C4-2B (cell line): Measurements from ENCODE around the gene SCNN1G.

Experiments
- ZFX ChIP-seq: fragments of 450-650 bp; IDR thresholded peaks from 2 replicates; pipeline ENCODE4 v1.6.1; 2017
- TF ChIP-seq, protein P1 (sequence below): fragments of 450-650 bp; conservative IDR thresholded peaks from 2 replicates; pipeline ENCODE4 v1.5.1; 2017; ENCODE audit warnings: mild to moderate bottlenecking

DNA sequence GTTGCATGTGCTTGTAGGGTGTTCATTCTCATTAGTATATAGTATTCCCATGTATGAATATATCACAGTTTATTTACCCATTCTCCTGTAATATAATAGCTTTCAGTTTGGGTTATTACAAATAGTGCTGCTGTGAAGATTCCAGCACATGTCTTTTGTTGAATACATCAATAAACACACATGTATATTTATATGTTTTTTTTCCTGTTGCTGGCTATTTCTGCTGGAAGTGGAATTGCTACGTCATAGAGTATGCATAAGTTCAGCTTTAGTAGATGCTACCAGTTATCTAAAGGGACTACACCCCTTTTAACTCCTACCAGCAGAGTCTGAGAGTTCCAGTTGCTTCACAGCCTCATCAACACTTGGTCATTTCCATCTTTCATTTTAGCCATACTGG lies 67.3 kb downstream of the SCNN1G start:
- TF ChIP-seq, protein P1, sequence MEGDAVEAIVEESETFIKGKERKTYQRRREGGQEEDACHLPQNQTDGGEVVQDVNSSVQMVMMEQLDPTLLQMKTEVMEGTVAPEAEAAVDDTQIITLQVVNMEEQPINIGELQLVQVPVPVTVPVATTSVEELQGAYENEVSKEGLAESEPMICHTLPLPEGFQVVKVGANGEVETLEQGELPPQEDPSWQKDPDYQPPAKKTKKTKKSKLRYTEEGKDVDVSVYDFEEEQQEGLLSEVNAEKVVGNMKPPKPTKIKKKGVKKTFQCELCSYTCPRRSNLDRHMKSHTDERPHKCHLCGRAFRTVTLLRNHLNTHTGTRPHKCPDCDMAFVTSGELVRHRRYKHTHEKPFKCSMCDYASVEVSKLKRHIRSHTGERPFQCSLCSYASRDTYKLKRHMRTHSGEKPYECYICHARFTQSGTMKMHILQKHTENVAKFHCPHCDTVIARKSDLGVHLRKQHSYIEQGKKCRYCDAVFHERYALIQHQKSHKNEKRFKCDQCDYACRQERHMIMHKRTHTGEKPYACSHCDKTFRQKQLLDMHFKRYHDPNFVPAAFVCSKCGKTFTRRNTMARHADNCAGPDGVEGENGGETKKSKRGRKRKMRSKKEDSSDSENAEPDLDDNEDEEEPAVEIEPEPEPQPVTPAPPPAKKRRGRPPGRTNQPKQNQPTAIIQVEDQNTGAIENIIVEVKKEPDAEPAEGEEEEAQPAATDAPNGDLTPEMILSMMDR = no peak
- no peak for TF ChIP-seq ZFX
